Renal cortex interstitium (tissue), 11 donors: Measurements from ENCODE around the gene DYNC1I2. TPM values are rescaled to one million over a fixed set of nuclear protein-coding genes. Genes with fewer than 3 reads are reported as not detected.

Source experiments
- DNase-seq, 11 donors: peaks; one replicate each; pipeline ENCODE4 v3.0.0-alpha.2; 2013; ENCODE audit warnings: low read depth in 9 of 11, low spot score in 4 of 11; ENCODE audit errors: extremely low read depth in 1 of 11
- polyA plus RNA-seq, 3 donors: library from polyadenylated mRNA; unstranded; fragments of 120-200 nt; gene quantifications; one replicate each; pipeline ENCODE4 v1.2.1, GENCODE V29; 2013; ENCODE audit not compliant: insufficient read length in 3 of 3

The DYNC1I2 gene
- polyA plus RNA-seq, 3 donors: 160 to 206 (median 186) TPM

GRCh38 chr2:171793691-171794678, 106.7 kb downstream of the DYNC1I2 start:
- DNase-seq: no peak

- DNase-seq: no peak
Observed at GRCh38 chr2:171794918-171795317, 107.6 kb downstream of the DYNC1I2 start.

Other genes starting within 250 kb of the DYNC1I2 start
- gene CYBRD1, start 165.0 kb upstream of the DYNC1I2 start, polyA plus RNA-seq: 10 to 100 TPM; 37.4 to 42.4 (median 39.2) TPM
- gene SLC25A12, start 206.8 kb downstream of the DYNC1I2 start, polyA plus RNA-seq: 10 to 100 TPM; 23.7 to 31.6 (median 26.2) TPM
- 10 to 100 TPM; 56.5 to 75.0 (median 63.1) TPM for gene HAT1, start 235.0 kb downstream of the DYNC1I2 start, polyA plus RNA-seq